AG04449 (cell line): ENCODE data around the gene NLN.
"Not testable (repeated sequence)": the region's sequence is repeated elsewhere in the genome, so short reads cannot be mapped to it uniquely, and the experiment has no call there.

Experiments
- CTCF ChIA-PET: fragments of 350-600 bp; formaldehyde crosslinking; extraction: SDS; loops from one replicate; lab custom pipeline; 2021; ENCODE audit warnings: antibody characterized with exemption; lab: Yijun Ruan, JAX
- POLR2A ChIA-PET: fragments of 400-600, 350-600 bp; formaldehyde crosslinking; extraction: SDS; loops from one replicate; lab custom pipeline; 2020; ENCODE audit warnings: antibody characterized with exemption, inconsistent platforms; lab: Yijun Ruan, JAX
- DNase-seq: peaks from one replicate; pipeline ENCODE4 v3.0.0-alpha.2; 2010; ENCODE audit warnings: low read depth, low spot score
- H3K4me3 ChIP-seq: 2 replicates; pipeline ENCODE4 v1.5.1; 2011; ENCODE audit warnings: low read depth, mild to moderate bottlenecking, control low read depth, low read length
- TF ChIP-seq, protein P1 (sequence below): IDR thresholded peaks from one replicate; pipeline ENCODE4 v1.5.1; 2011; ENCODE audit warnings: mild to moderate bottlenecking, moderate library complexity, low read length, control low read depth, inconsistent platforms; ENCODE audit not compliant: insufficient read depth; ENCODE audit errors: missing control alignments

Gene NLN

GRCh38 chr5:65832152-65832551 is 110.1 kb downstream of the NLN start:
- ChIA-PET CTCF (no interaction called here), POLR2A (no interaction called here)
- TF ChIP-seq, protein P1, sequence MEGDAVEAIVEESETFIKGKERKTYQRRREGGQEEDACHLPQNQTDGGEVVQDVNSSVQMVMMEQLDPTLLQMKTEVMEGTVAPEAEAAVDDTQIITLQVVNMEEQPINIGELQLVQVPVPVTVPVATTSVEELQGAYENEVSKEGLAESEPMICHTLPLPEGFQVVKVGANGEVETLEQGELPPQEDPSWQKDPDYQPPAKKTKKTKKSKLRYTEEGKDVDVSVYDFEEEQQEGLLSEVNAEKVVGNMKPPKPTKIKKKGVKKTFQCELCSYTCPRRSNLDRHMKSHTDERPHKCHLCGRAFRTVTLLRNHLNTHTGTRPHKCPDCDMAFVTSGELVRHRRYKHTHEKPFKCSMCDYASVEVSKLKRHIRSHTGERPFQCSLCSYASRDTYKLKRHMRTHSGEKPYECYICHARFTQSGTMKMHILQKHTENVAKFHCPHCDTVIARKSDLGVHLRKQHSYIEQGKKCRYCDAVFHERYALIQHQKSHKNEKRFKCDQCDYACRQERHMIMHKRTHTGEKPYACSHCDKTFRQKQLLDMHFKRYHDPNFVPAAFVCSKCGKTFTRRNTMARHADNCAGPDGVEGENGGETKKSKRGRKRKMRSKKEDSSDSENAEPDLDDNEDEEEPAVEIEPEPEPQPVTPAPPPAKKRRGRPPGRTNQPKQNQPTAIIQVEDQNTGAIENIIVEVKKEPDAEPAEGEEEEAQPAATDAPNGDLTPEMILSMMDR = no peak
- no peak overlapping the region for H3K4me3 ChIP-seq
- DNase-seq = no peak

- no peak overlapping the region for H3K4me3 ChIP-seq
- no peak for DNase-seq
- TF ChIP-seq, protein P1 = no peak
- CTCF ChIA-PET = no interaction called here
- POLR2A ChIA-PET = no interaction called here
Observed at GRCh38 chr5:65832603-65833228, 110.7 kb downstream of the NLN start.

- H3K4me3 ChIP-seq = no peak overlapping the region
- TF ChIP-seq, protein P1 = no peak
- ChIA-PET POLR2A (no interaction called here), CTCF (no interaction called here)
- DNase-seq = no peak
Observed at GRCh38 chr5:65833780-65834179, 111.8 kb downstream of the NLN start.

DNA sequence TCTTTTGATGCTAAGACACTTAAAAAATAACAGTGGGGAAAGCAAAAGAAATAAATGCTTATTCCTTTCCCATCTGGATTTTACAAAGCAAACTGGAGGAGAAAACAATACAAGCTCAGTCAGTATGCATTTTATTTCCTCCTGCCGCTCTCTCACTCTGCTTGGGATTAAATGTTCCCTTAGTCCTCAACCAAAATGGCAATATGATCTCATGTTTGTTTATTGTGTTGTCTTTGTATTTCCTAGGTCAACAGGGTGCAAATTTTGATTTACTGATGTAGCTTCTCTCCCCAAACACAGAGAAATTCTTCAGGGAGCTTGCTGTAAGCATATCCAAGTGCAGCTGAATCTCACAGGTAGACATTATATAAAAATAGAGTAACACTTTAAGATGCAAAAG is 112.3 kb downstream of the NLN start:
- H3K4me3 ChIP-seq = no peak overlapping the region
- no peak for DNase-seq
- TF ChIP-seq, protein P1 = no peak
- POLR2A ChIA-PET = no interaction called here
- CTCF ChIA-PET = no interaction called here

- ChIA-PET CTCF (no interaction called here), POLR2A (interaction anchor here (0.6 kb wide), 1 partner anchor 42 kb away, joined by 5 read pairs; no protein-coding TSS in a partner anchor)
- H3K4me3 ChIP-seq = no peak overlapping the region
- TF ChIP-seq, protein P1 = no peak
- no peak for DNase-seq
Observed at GRCh38 chr5:65835191-65835590, 113.2 kb downstream of the NLN start.

GRCh38 chr5:65837139-65837538 is 115.1 kb downstream of the NLN start:
- no peak overlapping the region for H3K4me3 ChIP-seq
- peak; percentile 61 for DNase-seq
- ChIA-PET POLR2A (interaction anchor here (0.5 to 0.8 kb wide), 2 partner anchors 9 to 24 kb away, joined by 3 to 4 read pairs; no protein-coding TSS in a partner anchor), CTCF (no interaction called here)
- TF ChIP-seq, protein P1 = no peak

- POLR2A ChIA-PET, H3K4me3 ChIP-seq, DNase-seq, CTCF ChIA-PET: not testable (repeated sequence)
Observed at GRCh38 chr5:65839170-65839569, 117.2 kb downstream of the NLN start.
